ENCODE results near the gene STPG4. TPM values are rescaled to one million over a fixed set of nuclear protein-coding genes. Genes with fewer than 3 reads are reported as not detected.

STPG4 gene
- polyA plus RNA-seq, 1 of the 3 experiments (the other 2 are of a cell fraction) = 0.20 TPM

DNA sequence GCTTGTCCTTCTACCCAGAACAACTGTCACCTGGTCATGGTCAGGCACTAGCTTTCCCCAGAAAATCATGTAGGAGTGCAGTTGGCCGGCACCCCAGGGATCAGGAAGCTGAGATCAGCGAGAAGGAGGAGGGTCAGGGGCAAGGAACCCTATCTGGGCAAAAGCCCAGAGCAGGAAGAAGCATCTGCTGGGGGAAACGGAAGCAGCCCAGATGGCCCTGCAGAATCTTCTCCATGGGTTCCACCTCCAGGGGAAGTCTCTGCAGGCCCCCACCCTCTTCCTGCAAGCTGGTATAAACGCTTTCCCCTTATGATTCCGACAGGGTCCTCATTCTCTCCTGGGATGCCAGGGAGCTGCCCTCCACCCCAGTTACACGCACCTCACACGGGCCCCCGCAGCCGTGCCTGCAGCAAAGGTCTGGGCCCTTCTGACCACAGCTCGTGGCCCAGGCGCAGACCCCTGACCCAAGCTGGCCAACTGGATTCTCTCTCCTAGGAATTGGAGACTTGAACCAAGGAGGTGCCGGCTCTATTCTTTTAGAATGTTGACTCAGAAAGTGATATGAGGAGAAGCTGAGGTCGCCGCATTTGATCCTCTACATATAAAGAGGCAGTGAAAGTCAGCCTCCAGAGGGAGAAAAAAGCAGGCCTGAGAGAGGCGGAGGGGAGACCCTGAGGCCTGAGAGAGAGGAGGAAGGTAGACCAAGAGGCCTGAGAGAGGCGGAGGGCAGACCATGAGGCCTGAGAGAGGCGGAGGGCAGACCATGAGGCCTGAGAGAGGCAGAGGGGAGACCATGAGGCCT lies 71.0 kb downstream of the STPG4 start:
- H3F3A ChIP-seq (replicated peaks; ENCODE audit: insufficient read depth) = peaks cover 8% of the 10 kb centered on the region
- H2AFZ ChIP-seq (ENCODE audit: low read depth) = no peak overlapping the region
- peak; percentile 53 for DNase-seq

GRCh38 chr2:47083485-47083884 lies 71.6 kb downstream of the STPG4 start:
- H3K9me3 ChIP-seq = no peaks in the 10 kb centered on the region
- H3K4me1 ChIP-seq (ENCODE audit: control insufficient read depth in 1 of 2, insufficient read depth in 2 of 2, low read depth in 1 of 2, low read length in 1 of 2) = peaks cover 12 to 84% of the 10 kb centered on the region in 2 experiments
- no peaks in the 10 kb centered on the region for H3K9me2 ChIP-seq
- H3K27me3 ChIP-seq (ENCODE audit: insufficient read depth) = no peaks in the 10 kb centered on the region
- no peaks in the 10 kb centered on the region for H3K79me2 ChIP-seq (ENCODE audit: insufficient read depth)
- H3K27ac ChIP-seq (ENCODE audit: low read depth in 2 of 2, low read length in 1 of 2) = peak overlapping the region in 1 of 2 experiments; percentile 100; a peak in 2 of 4 replicates
- DNase-seq = no peak
- no peak overlapping the region for H3K4me2 ChIP-seq
- WGBS (ENCODE audit: low lambda C conversion rate) = 100% methylated on average over 3 of the region's 3 CpGs
- TF ChIP-seq, protein P1, sequence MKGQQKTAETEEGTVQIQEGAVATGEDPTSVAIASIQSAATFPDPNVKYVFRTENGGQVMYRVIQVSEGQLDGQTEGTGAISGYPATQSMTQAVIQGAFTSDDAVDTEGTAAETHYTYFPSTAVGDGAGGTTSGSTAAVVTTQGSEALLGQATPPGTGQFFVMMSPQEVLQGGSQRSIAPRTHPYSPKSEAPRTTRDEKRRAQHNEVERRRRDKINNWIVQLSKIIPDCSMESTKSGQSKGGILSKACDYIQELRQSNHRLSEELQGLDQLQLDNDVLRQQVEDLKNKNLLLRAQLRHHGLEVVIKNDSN (IDR thresholded peaks at IDR 0.05; ENCODE audit: borderline replicate concordance, low read depth) = no peak
- TF ChIP-seq TEAD4 (IDR thresholded peaks at IDR 0.05; ENCODE audit: borderline replicate concordance, insufficient read depth) (no peak), YY1 (IDR thresholded peaks at IDR 0.05; ENCODE audit: low read depth) (no peak), FOXJ3 (CRISPR knock-in tag; IDR thresholded peaks at IDR 0.05) (peak; percentile 55; the same call in 1 of the 2 replicates), TAF1 (IDR thresholded peaks at IDR 0.05; ENCODE audit: borderline replicate concordance, low read depth, low read length) (no peak)
- H2AFZ ChIP-seq (ENCODE audit: low read depth) = no peak overlapping the region
- H3F3A ChIP-seq (replicated peaks; ENCODE audit: insufficient read depth) = peaks cover 8% of the 10 kb centered on the region
- no peaks in the 10 kb centered on the region for H3K36me3 ChIP-seq (replicated peaks in 1 of 2; ENCODE audit: control insufficient read depth in 1 of 2, insufficient read depth in 2 of 2, low read length in 1 of 2)
- POLR2A ChIA-PET = interaction anchor here (1.0 to 1.4 kb wide), 4 partner anchors 8 to 72 kb away, joined by 3 to 5 read pairs (median 4); partner anchors contain the start of gene STPG4
- H4K20me1 ChIP-seq (ENCODE audit: insufficient read depth) = no peaks in the 10 kb centered on the region
- CTCF ChIA-PET = interaction anchor here (0.9 to 3.1 kb wide), 8 partner anchors 8 to 240 kb away, joined by 3 to 12 read pairs (median 3); no protein-coding TSS in a partner anchor
- H3K9ac ChIP-seq = no peak overlapping the region
- H3K4me3 ChIP-seq (ENCODE audit: low read depth in 2 of 2, low read length in 1 of 2) = no peak overlapping the region

More for the DNA sequence above, 71.0 kb downstream of the STPG4 start:
- ChIA-PET POLR2A (interaction anchor here (1.0 to 1.4 kb wide), 4 partner anchors 9 to 71 kb away, joined by 3 to 5 read pairs (median 4); partner anchors contain the start of gene STPG4), CTCF (interaction anchor here (0.9 to 3.1 kb wide), 8 partner anchors 8 to 188 kb away, joined by 3 to 12 read pairs (median 3); no protein-coding TSS in a partner anchor)
- H3K4me1 ChIP-seq (ENCODE audit: control insufficient read depth in 1 of 2, insufficient read depth in 2 of 2, low read depth in 1 of 2, low read length in 1 of 2) = peaks cover 18 to 84% of the 10 kb centered on the region in 2 experiments
- H3K4me3 ChIP-seq (ENCODE audit: low read depth in 2 of 2, low read length in 1 of 2) = no peak overlapping the region
- WGBS (ENCODE audit: low lambda C conversion rate) = 88% methylated on average over 15 of the region's 17 CpGs
- H3K27ac ChIP-seq (ENCODE audit: low read depth in 2 of 2, low read length in 1 of 2) = peak overlapping the region in 1 of 2 experiments; percentile 100; a peak in 2 of 4 replicates
- H4K20me1 ChIP-seq (ENCODE audit: insufficient read depth) = no peaks in the 10 kb centered on the region
- H3K79me2 ChIP-seq (ENCODE audit: insufficient read depth) = no peaks in the 10 kb centered on the region
- no peaks in the 10 kb centered on the region for H3K36me3 ChIP-seq (replicated peaks in 1 of 2; ENCODE audit: control insufficient read depth in 1 of 2, insufficient read depth in 2 of 2, low read length in 1 of 2)
- H3K4me2 ChIP-seq = no peak overlapping the region
- no peak overlapping the region for H3K9ac ChIP-seq
- TF ChIP-seq FOXJ3 (CRISPR knock-in tag; IDR thresholded peaks at IDR 0.05) (no peak), TCF12 (IDR thresholded peaks at IDR 0.05) (0 out of 2 replicates have a peak, but pooled peaks have one; percentile 9), JUND (IDR thresholded peaks at IDR 0.05) (no peak), TEAD4 (IDR thresholded peaks at IDR 0.05; ENCODE audit: borderline replicate concordance, insufficient read depth) (no peak)
- no peaks in the 10 kb centered on the region for H3K27me3 ChIP-seq (ENCODE audit: insufficient read depth)
- no peaks in the 10 kb centered on the region for H3K9me2 ChIP-seq
- no peaks in the 10 kb centered on the region for H3K9me3 ChIP-seq

DNA sequence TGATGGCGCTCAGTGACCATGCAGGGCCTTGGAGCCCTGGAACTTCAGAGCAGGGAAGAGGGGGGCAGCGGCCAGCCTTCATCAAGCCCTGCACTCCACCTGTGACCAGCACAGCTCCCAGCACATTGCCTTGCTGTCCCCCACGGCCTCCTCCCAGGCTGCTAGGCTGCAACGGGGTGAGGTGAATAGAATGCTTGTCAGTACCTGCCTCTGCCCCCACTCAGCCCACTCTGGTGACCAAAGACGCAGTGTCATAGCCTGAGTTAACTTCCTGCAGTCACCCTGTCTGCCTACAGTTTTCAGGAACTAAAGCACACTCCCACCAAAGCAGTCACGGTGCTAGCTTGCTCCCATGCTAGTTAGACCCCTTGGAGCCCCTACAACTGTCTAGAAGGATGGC lies 72.1 kb downstream of the STPG4 start:
- H3K4me2 ChIP-seq = no peak overlapping the region
- H3K9me2 ChIP-seq = no peaks in the 10 kb centered on the region
- no peaks in the 10 kb centered on the region for H3K9me3 ChIP-seq
- H3K36me3 ChIP-seq (replicated peaks in 1 of 2; ENCODE audit: control insufficient read depth in 1 of 2, insufficient read depth in 2 of 2, low read length in 1 of 2) = no peaks in the 10 kb centered on the region
- H3K4me3 ChIP-seq (ENCODE audit: low read depth in 2 of 2, low read length in 1 of 2) = no peak overlapping the region
- H3K9ac ChIP-seq = no peak overlapping the region
- peak overlapping the region in 1 of 2 experiments; percentile 100; a peak in 2 of 4 replicates for H3K27ac ChIP-seq (ENCODE audit: low read depth in 2 of 2, low read length in 1 of 2)
- peaks cover 8% of the 10 kb centered on the region for H3F3A ChIP-seq (replicated peaks; ENCODE audit: insufficient read depth)
- H3K79me2 ChIP-seq (ENCODE audit: insufficient read depth) = no peaks in the 10 kb centered on the region
- no peak for DNase-seq
- H2AFZ ChIP-seq (ENCODE audit: low read depth) = no peak overlapping the region
- WGBS (ENCODE audit: low lambda C conversion rate) = 94% methylated on average over 6 of the region's 6 CpGs
- H3K27me3 ChIP-seq (ENCODE audit: insufficient read depth) = no peaks in the 10 kb centered on the region
- CTCF ChIA-PET = interaction anchor here (1.1 to 3.1 kb wide), 4 partner anchors 10 to 240 kb away, joined by 4 to 12 read pairs (median 6); no protein-coding TSS in a partner anchor
- POLR2A ChIA-PET = interaction anchor here (1.1 kb wide), 1 partner anchor 11 kb away, joined by 4 read pairs; no protein-coding TSS in a partner anchor
- no peaks in the 10 kb centered on the region for H4K20me1 ChIP-seq (ENCODE audit: insufficient read depth)
- H3K4me1 ChIP-seq (ENCODE audit: control insufficient read depth in 1 of 2, insufficient read depth in 2 of 2, low read depth in 1 of 2, low read length in 1 of 2) = peaks cover 7 to 83% of the 10 kb centered on the region in 2 experiments
- TF ChIP-seq POLR2AphosphoS5 (IDR thresholded peaks at IDR 0.05; ENCODE audit: low read depth, low read length) (no peak), EP300 (IDR thresholded peaks at IDR 0.05; ENCODE audit: borderline replicate concordance in 1 of 2, low read depth in 1 of 2, low read length in 1 of 2) (no peak), EZH2phosphoT487 (IDR thresholded peaks at IDR 0.05; ENCODE audit: borderline replicate concordance, low read depth) (no peak), ZBTB33 (IDR thresholded peaks at IDR 0.05; ENCODE audit: borderline replicate concordance, low read depth) (no peak), SIN3A (IDR thresholded peaks at IDR 0.05; ENCODE audit: borderline replicate concordance, low read depth, low read length) (no peak), FOSL2 (IDR thresholded peaks at IDR 0.05; ENCODE audit: borderline replicate concordance, low read depth) (no peak), IRF3 (IDR thresholded peaks at IDR 0.05; ENCODE audit: low read depth, low read length) (no peak), SMC3 (IDR thresholded peaks at IDR 0.05; ENCODE audit: low read depth, low read length) (no peak)

Measured in SK-N-SH (cell line).